HG03280 (cell line): ENCODE data around the gene RIOK3.
"Not testable (repeated sequence)": the region's sequence is repeated elsewhere in the genome, so short reads cannot be mapped to it uniquely, and the experiment has no call there.

ENCODE experiments used
- ATAC-seq: cut with Tn5 transposase; IDR thresholded peaks from one replicate; pipeline ENCODE4 v1.9.1; 2021; ENCODE audit warnings: mild to moderate bottlenecking, moderate library complexity; ENCODE audit not compliant: unreplicated experiment

The RIOK3 gene

GRCh38 chr18:23450022-23450421 lies 3.1 kb upstream of the RIOK3 start:
- no peak for ATAC-seq

- no peak for ATAC-seq
Measured at GRCh38 chr18:23451011-23451410, 2.1 kb upstream of the RIOK3 start.

DNA sequence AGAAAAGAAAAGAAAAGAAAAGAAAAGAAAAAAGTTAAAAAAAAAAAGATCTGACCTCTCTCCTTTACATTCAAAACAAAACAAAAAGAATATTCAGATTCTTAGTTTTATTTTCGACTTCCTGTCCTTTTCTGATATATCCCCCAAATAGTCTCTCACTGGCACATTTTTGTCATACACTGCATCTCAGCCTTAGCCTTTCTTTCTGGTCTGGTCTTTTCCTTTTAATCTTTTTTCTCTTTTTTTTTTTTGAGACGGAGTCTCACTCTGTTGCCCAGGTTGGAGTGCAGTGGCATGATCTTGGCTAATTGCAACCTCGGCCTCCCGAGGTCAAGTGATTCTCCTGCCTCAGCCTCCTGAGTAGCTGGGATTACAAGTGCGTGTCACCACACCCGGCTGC lies 1.6 kb upstream of the RIOK3 start:
- no peak for ATAC-seq

GRCh38 chr18:23452347-23452727 lies 750 bp upstream of the RIOK3 start:
- ATAC-seq = no peak

- no peak for ATAC-seq
Measured at GRCh38 chr18:23453680-23454058, 582 bp downstream of the RIOK3 start.

- no peak for ATAC-seq
Measured at GRCh38 chr18:23456835-23457234, 3.7 kb downstream of the RIOK3 start.

- ATAC-seq = no peak
Measured at GRCh38 chr18:23458830-23459529, 5.9 kb downstream of the RIOK3 start.

- ATAC-seq = no peak
Measured at GRCh38 chr18:23459530-23459921, 6.4 kb downstream of the RIOK3 start.

DNA sequence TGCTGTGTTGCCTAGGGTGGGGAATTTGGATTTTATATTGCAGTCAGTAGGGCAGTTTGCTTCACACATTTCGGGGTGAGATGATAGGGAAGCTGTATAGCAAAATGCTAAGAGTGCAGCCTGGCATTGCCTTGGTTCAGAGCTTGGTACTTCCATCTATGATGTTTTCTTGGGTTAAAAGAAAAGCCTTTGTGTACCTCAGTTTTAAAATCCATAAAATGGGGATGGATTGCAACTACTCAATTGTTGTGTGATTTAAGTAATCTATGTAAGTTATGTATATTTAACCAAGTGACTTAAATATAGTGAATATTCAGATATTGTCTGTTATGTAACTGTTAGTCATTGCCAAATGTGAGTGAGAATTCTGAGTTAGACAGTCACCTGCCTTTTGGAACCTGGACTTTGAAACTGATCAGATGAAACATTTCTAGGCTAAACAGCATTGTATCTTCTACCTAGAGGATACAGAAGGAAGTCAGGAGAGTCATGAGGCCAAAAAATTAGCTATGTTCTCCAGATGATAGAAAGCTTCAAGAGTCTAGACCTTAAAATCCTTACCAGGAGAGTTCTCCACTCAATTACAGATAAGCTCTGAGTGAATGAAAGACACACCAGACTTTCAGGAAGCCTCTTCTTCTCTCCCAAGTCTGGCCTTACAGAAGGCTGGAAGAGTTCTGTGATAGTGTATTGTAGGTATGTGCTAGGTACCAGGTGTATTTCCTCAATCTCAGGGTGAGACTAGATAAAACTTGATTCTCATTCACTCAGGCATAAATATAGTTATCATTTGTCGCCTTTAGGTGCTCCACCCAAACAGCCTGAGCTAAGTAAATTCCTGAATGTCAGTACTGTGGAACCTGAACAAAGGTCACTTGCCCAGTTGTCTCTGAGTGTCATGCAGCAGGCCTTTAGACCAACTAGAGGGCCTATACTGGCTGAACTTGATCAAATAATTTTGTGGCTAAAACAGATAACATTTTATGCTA lies 7.5 kb downstream of the RIOK3 start:
- no peak for ATAC-seq

DNA sequence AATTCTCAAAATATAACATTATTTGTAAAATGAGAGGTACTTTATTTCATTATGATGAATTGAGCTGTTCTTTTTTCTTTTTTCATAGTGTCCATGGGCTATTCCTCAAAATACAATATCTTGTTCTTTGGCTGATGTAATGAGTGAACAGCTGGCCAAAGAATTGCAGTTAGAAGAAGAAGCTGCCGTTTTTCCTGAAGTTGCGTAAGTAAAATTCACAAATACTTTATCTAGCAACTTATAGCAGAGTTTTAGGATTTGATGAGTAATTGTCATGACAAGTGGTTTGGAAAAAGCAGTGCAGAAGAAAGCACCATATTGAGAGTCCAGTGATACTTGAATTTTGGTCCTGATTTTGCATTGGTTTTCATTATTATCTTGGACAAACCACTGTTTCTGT lies 9.8 kb downstream of the RIOK3 start:
- no peak for ATAC-seq

DNA sequence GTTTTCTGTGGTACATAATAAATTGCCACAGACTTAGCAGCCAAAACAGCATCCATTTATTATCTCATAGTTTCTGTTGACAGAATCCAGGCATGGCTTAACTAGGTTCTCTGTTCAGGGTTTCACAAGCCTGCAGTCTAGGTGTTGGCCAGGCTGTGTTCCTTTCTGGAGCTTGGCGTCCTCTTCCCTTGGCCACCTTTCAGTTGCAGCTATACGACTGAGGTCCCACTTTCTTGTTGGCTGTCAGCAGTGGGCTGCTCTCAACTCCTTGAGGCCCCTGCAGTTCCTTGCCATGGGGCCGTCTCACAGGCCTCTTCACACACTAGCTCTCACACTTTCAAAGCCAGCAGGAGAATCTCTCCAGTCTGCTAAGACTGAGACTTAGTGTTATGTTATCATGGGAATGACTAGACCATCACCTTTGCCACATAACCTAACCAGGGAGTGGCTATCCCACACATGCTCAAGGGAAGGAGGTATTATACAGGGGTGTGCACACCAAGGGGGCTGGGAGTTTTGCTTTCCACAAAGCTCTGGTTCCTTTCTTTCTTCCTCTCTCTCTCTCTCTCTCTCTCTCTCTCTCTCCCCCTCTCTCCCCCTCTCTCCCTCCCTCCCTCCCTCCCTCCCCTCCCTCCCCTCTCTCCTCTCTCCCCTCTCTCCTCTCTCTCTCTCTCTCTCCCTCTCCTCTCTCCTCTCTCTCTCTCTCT lies 15.8 kb downstream of the RIOK3 start:
- ATAC-seq = no peak

- ATAC-seq = no peak
Measured at GRCh38 chr18:23470620-23471387, 17.7 kb downstream of the RIOK3 start.

- no peak for ATAC-seq
Measured at GRCh38 chr18:23471486-23471885, 18.4 kb downstream of the RIOK3 start.

- ATAC-seq = no peak
Measured at GRCh38 chr18:23479829-23480505, 26.9 kb downstream of the RIOK3 start.

GRCh38 chr18:23484561-23485182 lies 31.6 kb downstream of the RIOK3 start:
- no peak for ATAC-seq

GRCh38 chr18:23485386-23485785 lies 32.3 kb downstream of the RIOK3 start:
- no peak for ATAC-seq

DNA sequence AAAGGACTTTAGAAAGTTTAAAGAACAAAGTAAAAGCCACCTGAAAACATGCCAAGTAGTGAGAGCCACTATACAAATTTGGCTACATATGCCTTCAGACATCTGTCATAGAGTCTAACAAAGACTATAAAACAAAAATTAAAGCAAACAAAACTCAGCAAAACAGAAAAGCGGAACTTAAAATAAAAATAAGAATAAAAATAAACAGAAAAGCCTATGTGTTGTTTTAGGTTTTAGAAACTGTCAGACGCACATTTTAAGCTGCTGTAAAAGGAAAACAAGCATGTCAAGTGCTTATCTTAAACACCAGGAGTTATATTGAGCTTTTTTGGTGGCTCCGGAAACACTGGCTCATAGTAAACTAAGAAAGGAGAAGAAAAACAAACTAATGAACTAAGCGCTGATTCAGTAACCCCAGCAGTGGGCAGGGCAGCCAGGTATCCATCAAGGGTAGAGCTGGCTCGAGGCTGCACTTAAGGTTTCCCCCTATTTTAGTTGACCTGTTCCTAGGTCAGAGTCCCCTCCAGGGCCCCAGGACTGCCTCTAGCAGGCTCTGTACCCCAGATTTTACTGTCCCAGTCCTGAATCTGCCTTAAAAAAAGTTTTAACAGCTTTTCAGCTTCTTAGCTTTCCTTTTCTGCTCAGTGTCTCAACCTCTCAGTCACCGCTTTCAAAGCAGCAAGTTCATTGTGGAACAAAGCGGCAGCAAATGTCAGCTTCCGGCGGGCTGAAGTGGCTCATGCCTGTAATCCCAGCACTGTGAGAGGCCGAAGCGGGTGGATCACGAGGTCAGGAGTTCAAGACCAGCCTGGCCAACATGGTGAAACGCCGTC lies 34.9 kb downstream of the RIOK3 start:
- peak; percentile 76 for ATAC-seq

DNA sequence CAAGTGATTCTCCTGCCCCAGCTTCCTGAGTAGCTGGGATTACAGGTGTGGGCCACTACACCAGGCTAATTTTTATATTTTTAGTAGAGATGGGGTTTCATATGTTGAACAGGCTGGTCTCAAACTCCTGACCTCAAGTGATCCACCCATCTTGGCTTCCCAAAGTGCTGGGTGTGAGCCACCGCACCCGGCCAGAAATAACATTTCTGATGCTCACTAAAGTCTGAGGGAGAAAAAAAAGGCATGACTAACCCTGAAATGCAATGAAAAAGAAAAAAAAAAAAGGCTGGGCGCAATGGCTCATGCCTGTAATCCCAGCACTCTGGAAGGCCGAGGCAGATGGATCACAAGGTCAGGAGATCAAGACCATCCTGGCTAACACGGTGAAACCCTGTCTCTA lies 36.5 kb downstream of the RIOK3 start:
- ATAC-seq = not testable (repeated sequence)

DNA sequence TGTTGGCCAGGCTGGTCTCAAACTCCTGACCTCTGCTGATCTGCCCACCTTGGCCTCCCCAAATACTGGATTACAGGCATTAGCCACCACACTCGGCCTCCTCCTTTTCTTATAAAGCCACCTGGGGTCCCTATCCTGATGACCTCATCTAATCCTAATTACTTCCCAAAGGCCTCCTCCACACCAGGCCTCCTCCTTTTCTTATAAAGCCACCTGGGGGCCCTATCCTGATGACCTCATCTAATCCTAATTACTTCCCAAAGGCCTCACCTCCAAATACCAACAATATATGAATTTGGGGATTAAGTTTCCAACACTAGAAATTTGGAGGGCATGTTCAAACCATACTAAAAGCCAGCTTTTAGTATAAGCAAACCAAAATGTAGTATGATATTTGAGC lies 40.6 kb downstream of the RIOK3 start:
- no peak for ATAC-seq
